HEK293T (cell line): ENCODE results near the gene VWCE.
A peak's percentile ranks its signal among the peaks of the same experiment; 100 is the strongest.

Experiments
- CTCF ChIA-PET: fragments of 350-600 bp; formaldehyde crosslinking; extraction: SDS; loops from one replicate; lab custom pipeline; 2021; ENCODE audit warnings: antibody characterized with exemption, inconsistent platforms; lab: Yijun Ruan, JAX
- POLR2A ChIA-PET: fragments of 350-600 bp; formaldehyde crosslinking; extraction: SDS; loops from one replicate; lab custom pipeline; 2020; ENCODE audit warnings: antibody characterized with exemption, inconsistent platforms; lab: Yijun Ruan, JAX
- DNase-seq: peaks from one replicate; pipeline ENCODE4 v3.0.0; 2012; ENCODE audit warnings: mixed read lengths; ENCODE audit errors: extremely low spot score
- ARNT ChIP-seq: fragments of 450-650 bp; IDR thresholded peaks from 2 replicates; pipeline ENCODE4 v1.6.1; 2017; ENCODE audit warnings: mild to moderate bottlenecking
- BHLHE40 ChIP-seq: fragments of 450-650 bp; IDR thresholded peaks from 2 replicates; pipeline ENCODE4 v1.6.1; 2016; ENCODE audit warnings: mild to moderate bottlenecking, moderate library complexity, borderline replicate concordance
- CTBP1 ChIP-seq: fragments of 450-650 bp; IDR thresholded peaks from 2 replicates; pipeline ENCODE4 v1.6.1; 2016; ENCODE audit warnings: borderline replicate concordance
- ELF4 ChIP-seq: fragments of 450-650 bp; IDR thresholded peaks from 2 replicates; pipeline ENCODE4 v1.6.1; 2017; ENCODE audit warnings: antibody characterized with exemption
- FOXA1 ChIP-seq: fragments of 450-650 bp; IDR thresholded peaks from 2 replicates; pipeline ENCODE4 v1.6.1; 2016; ENCODE audit warnings: mild to moderate bottlenecking
- FOXK2 ChIP-seq: fragments of 450-650 bp; IDR thresholded peaks from 2 replicates; pipeline ENCODE4 v1.6.1; 2016; ENCODE audit warnings: mild to moderate bottlenecking
- FOXM1 ChIP-seq: fragments of 450-650 bp; IDR thresholded peaks from 2 replicates; pipeline ENCODE4 v1.6.1; 2017; ENCODE audit warnings: mild to moderate bottlenecking, borderline replicate concordance
- HDGF ChIP-seq: fragments of 450-650 bp; IDR thresholded peaks from 2 replicates; pipeline ENCODE4 v1.6.1; 2017; ENCODE audit warnings: antibody characterized with exemption, borderline replicate concordance
- L3MBTL2 ChIP-seq: fragments of 450-650 bp; conservative IDR thresholded peaks from 2 replicates; pipeline ENCODE4 v1.6.1; 2016; ENCODE audit warnings: mild to moderate bottlenecking
- LEF1 ChIP-seq: fragments of 450-650 bp; IDR thresholded peaks from 2 replicates; pipeline ENCODE4 v1.6.1; 2017; ENCODE audit warnings: mild to moderate bottlenecking, borderline replicate concordance
- NFRKB ChIP-seq: fragments of 450-650 bp; IDR thresholded peaks from 2 replicates; pipeline ENCODE4 v1.6.1; 2016; ENCODE audit warnings: mild to moderate bottlenecking, moderate library complexity
- PKNOX1 ChIP-seq: fragments of 450-650 bp; IDR thresholded peaks from 2 replicates; pipeline ENCODE4 v1.6.1; 2016
- SP1 ChIP-seq: fragments of 450-650 bp; IDR thresholded peaks from 2 replicates; pipeline ENCODE4 v1.6.1; 2017
- SUZ12 ChIP-seq: fragments of 450-650 bp; IDR thresholded peaks from 2 replicates; pipeline ENCODE4 v1.6.1; 2016; ENCODE audit warnings: mild to moderate bottlenecking
- TARDBP ChIP-seq: fragments of 450-650 bp; IDR thresholded peaks from 2 replicates; pipeline ENCODE4 v1.6.1; 2016
- ZNF384 ChIP-seq: fragments of 450-650 bp; IDR thresholded peaks from 2 replicates; pipeline ENCODE4 v1.6.1; 2016

VWCE gene

DNA sequence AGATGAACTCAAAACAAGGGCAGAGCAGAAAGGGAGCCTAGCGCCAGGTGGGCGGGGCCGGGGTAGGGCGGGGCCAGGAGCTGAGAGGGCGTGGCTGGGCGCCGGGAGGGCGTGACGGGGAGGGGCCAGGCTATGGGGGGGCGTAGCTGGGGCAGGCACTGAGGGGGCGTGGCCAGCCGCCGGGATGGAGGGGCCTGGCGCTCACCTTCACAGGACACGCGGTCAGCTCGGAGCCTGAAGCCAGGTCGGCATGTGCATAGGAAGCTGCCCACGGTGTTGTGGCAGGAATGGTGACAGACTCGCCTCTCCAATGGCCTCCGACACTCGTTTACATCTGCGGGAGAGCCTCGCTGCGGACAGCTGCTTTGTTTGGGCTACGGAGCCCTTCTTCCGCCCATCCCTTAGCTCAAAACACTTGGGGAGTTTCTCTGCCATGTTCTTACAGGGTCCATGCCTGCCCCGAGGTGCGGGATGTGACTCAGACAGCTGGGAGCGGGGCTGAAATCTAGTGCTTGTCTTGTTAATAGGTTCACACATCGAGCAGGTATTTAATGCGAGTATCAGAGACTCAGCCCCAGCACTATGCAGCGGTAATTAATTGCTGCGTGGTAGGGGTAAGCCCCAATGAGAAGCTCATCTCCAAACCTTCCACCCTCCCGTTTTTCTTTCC is 13.4 kb downstream of the VWCE start:
- peak; percentile 97 for DNase-seq
- CTCF ChIA-PET, result interaction anchor here (0.6 to 1.7 kb wide), 3 partner anchors 54 to 151 kb away, joined by 3 read pairs; no protein-coding TSS in a partner anchor
- TF ChIP-seq SP1 (peak; percentile 97), ZNF384 (no peak), ARNT (no peak)
- POLR2A ChIA-PET, result interaction anchor here (0.8 to 1.5 kb wide), 3 partner anchors 11 to 80 kb away, joined by 3 to 5 read pairs (median 4); partner anchors contain the start of genes CYB561A3 and TMEM138

DNA sequence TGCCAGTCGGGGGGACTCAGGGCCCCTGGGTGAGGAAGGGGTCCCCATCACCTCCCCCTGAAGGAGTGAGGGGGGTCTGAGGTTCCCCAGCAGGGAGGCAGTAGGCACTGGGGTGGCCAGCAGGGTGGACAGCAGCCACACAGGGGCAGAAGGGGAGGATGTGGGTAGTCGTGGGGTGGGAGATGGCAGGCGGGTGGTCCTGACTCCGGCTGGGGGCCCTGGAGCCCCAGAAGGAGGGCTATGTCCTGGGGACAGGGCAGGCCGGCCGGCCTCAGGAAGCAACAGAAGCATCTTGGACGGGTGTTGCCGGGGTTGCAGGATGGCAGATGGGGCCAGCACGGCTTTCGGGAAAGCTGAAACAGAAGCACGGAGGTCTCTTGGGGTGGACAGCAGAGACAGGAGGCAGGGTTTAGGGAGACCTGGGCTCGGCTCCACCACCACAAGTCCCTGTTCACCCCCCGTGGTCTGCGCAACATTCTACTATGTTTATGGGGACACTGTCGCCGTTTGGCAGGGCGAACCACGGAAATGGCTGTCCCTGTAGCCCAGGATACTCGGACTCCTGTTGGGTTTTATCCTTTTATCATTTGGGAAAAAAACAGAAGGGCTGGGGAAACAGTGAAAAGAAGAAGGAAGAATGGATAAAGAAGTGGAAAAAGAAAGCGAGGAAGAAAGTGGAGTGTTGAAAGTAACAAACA is 14.1 kb downstream of the VWCE start:
- ChIA-PET POLR2A (interaction anchor here (1.2 to 1.5 kb wide), 2 partner anchors 13 to 81 kb away, joined by 4 to 5 read pairs; partner anchors contain the start of genes CYB561A3 and TMEM138), CTCF (interaction anchor here (0.6 to 1.7 kb wide), 2 partner anchors 55 to 150 kb away, joined by 3 read pairs; no protein-coding TSS in a partner anchor)
- no peak for DNase-seq
- TF ChIP-seq L3MBTL2, result no peak
- no peak for TF ChIP-seq SUZ12
- no peak for TF ChIP-seq FOXM1
- TF ChIP-seq ARNT, result no peak
- TF ChIP-seq LEF1, result no peak
- no peak for TF ChIP-seq FOXA1
- no peak for TF ChIP-seq NFRKB
- no peak for TF ChIP-seq PKNOX1

GRCh38 chr11:61279934-61280659 is 15.0 kb downstream of the VWCE start:
- no peak for TF ChIP-seq SUZ12
- POLR2A ChIA-PET, result no interaction called here
- DNase-seq, result no peak
- CTCF ChIA-PET, result interaction anchor here (1.7 kb wide), 1 partner anchor 56 kb away, joined by 3 read pairs; no protein-coding TSS in a partner anchor

GRCh38 chr11:61278001-61278470 is 17.1 kb downstream of the VWCE start:
- no peak for DNase-seq
- TF ChIP-seq ZNF384 (no peak), NFRKB (no peak), FOXK2 (no peak), LEF1 (no peak), CTBP1 (no peak), SUZ12 (no peak), HDGF (no peak), TARDBP (no peak), SP1 (no peak), BHLHE40 (no peak), PKNOX1 (no peak), ARNT (no peak), L3MBTL2 (no peak), ELF4 (no peak)
- CTCF ChIA-PET, result no interaction called here
- POLR2A ChIA-PET, result no interaction called here

DNA sequence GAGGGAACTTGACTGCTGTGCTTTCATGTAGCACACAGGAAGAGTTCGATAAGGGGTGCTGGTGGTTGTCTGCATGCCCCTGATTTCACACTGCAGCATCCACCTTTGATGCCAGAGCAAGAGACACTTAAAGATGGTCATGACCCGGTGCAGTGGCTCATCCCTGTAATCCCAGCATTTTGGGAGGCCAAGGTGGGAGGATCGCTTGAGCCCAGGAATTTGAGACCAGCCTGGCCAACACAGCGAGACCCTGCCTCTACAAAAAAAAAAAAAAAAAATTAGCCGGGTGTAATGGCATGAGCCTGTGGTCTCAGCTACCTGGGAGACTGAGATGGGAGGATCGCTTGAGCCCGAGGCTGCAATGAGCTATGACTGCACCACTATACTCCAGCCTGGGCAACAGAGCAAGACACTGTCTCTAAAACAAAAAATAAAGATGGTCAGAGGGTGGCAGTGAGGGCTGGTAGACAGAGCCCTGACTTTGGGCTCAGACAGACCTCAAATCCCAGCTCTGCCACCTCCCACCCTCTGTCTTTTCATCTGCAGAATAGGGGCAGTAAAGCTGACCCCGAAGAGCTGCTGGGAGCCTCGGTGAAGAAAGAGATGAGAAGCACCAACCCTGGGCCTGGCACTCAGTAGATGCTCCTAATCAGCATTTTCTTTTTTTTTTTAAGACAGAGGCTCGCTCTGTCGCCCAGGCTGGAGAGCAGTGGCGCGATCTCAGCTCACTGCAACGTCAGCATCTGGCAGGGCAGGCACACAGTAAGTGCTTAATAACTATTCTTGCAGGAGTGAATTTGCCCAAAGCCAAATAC is 17.7 kb downstream of the VWCE start:
- ChIA-PET POLR2A (no interaction called here), CTCF (interaction anchor here (0.5 kb wide), 2 partner anchors 77 to 83 kb away, joined by 3 to 8 read pairs; no protein-coding TSS in a partner anchor)
- TF ChIP-seq SUZ12 (no peak), BHLHE40 (no peak), NFRKB (no peak)
- DNase-seq, result no peak

GRCh38 chr11:61275191-61275590 is 19.9 kb downstream of the VWCE start:
- ChIA-PET CTCF (interaction anchor here (0.6 to 0.7 kb wide), 2 partner anchors 18 to 73 kb away, joined by 3 read pairs; no protein-coding TSS in a partner anchor), POLR2A (no interaction called here)
- TF ChIP-seq ARNT (no peak), LEF1 (no peak), L3MBTL2 (no peak), ELF4 (no peak), FOXA1 (no peak), SUZ12 (no peak), CTBP1 (no peak), TARDBP (no peak), PKNOX1 (no peak), ZNF384 (no peak), NFRKB (no peak), FOXM1 (no peak), HDGF (no peak)
- DNase-seq, result no peak
